Transverse colon (tissue), 3 donors: ENCODE results near the gene MAP1LC3B.

Experiments used
- POLR2A ChIP-seq: fragments of 450-650 bp; IDR thresholded peaks from one replicate; pipeline ENCODE4 v1.6.1; 2016; ENCODE audit warnings: antibody characterized with exemption, mild to moderate bottlenecking, moderate library complexity
- POLR2AphosphoS5 ChIP-seq, 3 donors: sonication (generic); formaldehyde crosslinking; IDR thresholded peaks; one replicate each; pipeline ENCODE4 v1.6.1; 2016; ENCODE audit warnings: antibody characterized with exemption in 3 of 3

GRCh38 chr16:87453326-87453725 is 61.2 kb downstream of the MAP1LC3B start:
- TF ChIP-seq POLR2AphosphoS5 (IDR thresholded peaks at IDR 0.05) (no peak), POLR2A (no peak)
